ENCODE data around the gene SHROOM1.

GRCh38 chr5:132872788-132873118 lies 42.3 kb upstream of the SHROOM1 start:
- no peak for TF ChIP-seq CTCF (IDR thresholded peaks at IDR 0.05; ENCODE audit: extremely low read depth in 1 of 2, insufficient read depth in 1 of 2, low read depth in 1 of 2, low read length in 2 of 2)
- no peak for TF ChIP-seq POLR2A (IDR thresholded peaks at IDR 0.05; ENCODE audit: low read depth, low read length)
- no peak for TF ChIP-seq FOS (IDR thresholded peaks at IDR 0.05; ENCODE audit: borderline replicate concordance, insufficient read depth, low read length)
- TF ChIP-seq POLR2AphosphoS5 (IDR thresholded peaks at IDR 0.05; ENCODE audit: insufficient read depth, low read depth, low read length), result no peak
- no peak for TF ChIP-seq JUN (IDR thresholded peaks at IDR 0.05; ENCODE audit: borderline replicate concordance, insufficient read depth, insufficient read length, low read depth)
- no peak for TF ChIP-seq EZH2 (IDR thresholded peaks at IDR 0.05; ENCODE audit: borderline replicate concordance, low read depth, low read length, severe bottlenecking)
- TF ChIP-seq MYC (IDR thresholded peaks at IDR 0.05; ENCODE audit: low read depth, low read length), result no peak
